Endothelial cell of umbilical vein (primary cell): Measurements from ENCODE around the gene PARD3B. TPM values are rescaled to one million over a fixed set of nuclear protein-coding genes. Genes with fewer than 3 reads are reported as not detected.

Experiments used
- BruUV-seq: library from RNA; stranded (reverse); fragments of 400-500 nt; replicated peaks from 2 replicates; lab custom pipeline; 2021; lab: Mats Ljungman, UMichigan
- CTCF ChIA-PET: fragments of 300-600, 350-600 bp; sonication (Branson Sonifier 250); formaldehyde crosslinking; loops from one replicate; lab custom pipeline; 2021; ENCODE audit warnings: antibody characterized with exemption, inconsistent platforms; lab: Charles Lee
- POLR2A ChIA-PET: fragments of 300-600, 350-600 bp; sonication (Branson Sonifier 250); formaldehyde crosslinking; loops from one replicate; lab custom pipeline; 2021; ENCODE audit warnings: antibody characterized with exemption, inconsistent platforms; lab: Charles Lee
- DNase-seq: peaks from one replicate; pipeline ENCODE4 v3.0.0-alpha.2; 2011; ENCODE audit warnings: low read depth, low spot score
- FAIRE-seq: peaks from 2 replicates; lab custom pipeline; 2011; peaks lifted over from hg19 to GRCh38; lab: Jason Lieb, UNC
- H2AFZ ChIP-seq: 2 replicates; pipeline ENCODE4 v1.6.0; 2012; ENCODE audit warnings: low read depth, low read length, control low read depth, inconsistent platforms
- H3K27ac ChIP-seq: 2 replicates; pipeline ENCODE4 v1.5.1; 2011; ENCODE audit warnings: low read depth, mild to moderate bottlenecking, control low read depth, low read length, moderate library complexity; ENCODE audit not compliant: insufficient read depth
- H3K27me3 ChIP-seq, 2 experiments: 2 replicates each; pipeline versions ENCODE4 v1.6.0 to v1.6.1; 2011; ENCODE audit warnings: low read length in 2 of 2, mixed read lengths in 1 of 2; ENCODE audit not compliant: control insufficient read depth in 2 of 2, insufficient read depth in 2 of 2
- H3K36me3 ChIP-seq, 2 experiments: 2 replicates in 1 of 2; 3 replicates in 1 of 2; pipeline ENCODE4 v1.5.1; 2011; ENCODE audit warnings: low read length in 2 of 2, mild to moderate bottlenecking in 1 of 2, moderate library complexity in 1 of 2; ENCODE audit not compliant: control insufficient read depth in 2 of 2, insufficient read depth in 2 of 2; ENCODE audit errors: extremely low read depth in 1 of 2
- H3K4me1 ChIP-seq: 3 replicates; pipeline ENCODE4 v1.5.1; 2011; ENCODE audit warnings: mild to moderate bottlenecking, low read length; ENCODE audit not compliant: control insufficient read depth, insufficient read depth; ENCODE audit errors: extremely low read depth
- H3K4me2 ChIP-seq: 2 replicates; pipeline ENCODE4 v1.6.1; 2011; ENCODE audit warnings: low read length, control low read depth, mixed read lengths; ENCODE audit not compliant: insufficient read depth
- H3K4me3 ChIP-seq, 3 experiments: fragments of 200-600 bp in 1 of 3; sonication (generic), shearing (Covaris generic) in 1 of 3; replicated peaks in 1 of 3; 2 replicates each; pipeline ENCODE4 v1.5.1; 2011 to 2016; ENCODE audit warnings: control low read depth in 3 of 3, low read length in 3 of 3, mild to moderate bottlenecking in 2 of 3, inconsistent platforms in 1 of 3, low read depth in 1 of 3, moderate library complexity in 1 of 3; ENCODE audit not compliant: insufficient read depth in 1 of 3
- H3K79me2 ChIP-seq: 2 replicates; pipeline ENCODE4 v1.6.0; 2012; ENCODE audit warnings: low read length, inconsistent platforms; ENCODE audit not compliant: control insufficient read depth, insufficient read depth
- H3K9ac ChIP-seq: replicated peaks from 2 replicates; pipeline ENCODE3; 2011; ENCODE audit warnings: low read length, control low read depth; ENCODE audit not compliant: insufficient read depth; ENCODE audit errors: extremely low read depth
- H3K9me1 ChIP-seq: replicated peaks from 3 replicates; pipeline ENCODE4 v1.6.0; 2011; ENCODE audit warnings: mild to moderate bottlenecking, low read length; ENCODE audit not compliant: control insufficient read depth, insufficient read depth; ENCODE audit errors: extremely low read depth
- H3K9me3 ChIP-seq: replicated peaks from 2 replicates; pipeline ENCODE4 v1.5.1; 2012; ENCODE audit warnings: low read length, inconsistent platforms; ENCODE audit not compliant: control insufficient read depth, insufficient read depth
- H4K20me1 ChIP-seq: replicated peaks from 2 replicates; pipeline ENCODE3; 2011; ENCODE audit warnings: mild to moderate bottlenecking, low read length; ENCODE audit not compliant: control insufficient read depth, insufficient read depth; ENCODE audit errors: extremely low read depth
- CTCF ChIP-seq, 2 donors: IDR thresholded peaks; 1 replicate in 1 of 2; 2 replicates in 1 of 2; pipeline ENCODE4 v1.5.1; 2011; ENCODE audit warnings: low read length in 2 of 2, mild to moderate bottlenecking in 2 of 2, moderate library complexity in 2 of 2, control low read depth in 1 of 2, inconsistent platforms in 1 of 2, low read depth in 1 of 2; ENCODE audit not compliant: insufficient read depth in 1 of 2; ENCODE audit errors: extremely low read depth in 1 of 2
- EZH2 ChIP-seq: IDR thresholded peaks from 2 replicates; pipeline ENCODE4 v1.6.1; 2012; ENCODE audit warnings: borderline replicate concordance, low read depth, mild to moderate bottlenecking, moderate library complexity, low read length, inconsistent platforms; ENCODE audit not compliant: severe bottlenecking
- FOS ChIP-seq: IDR thresholded peaks from 2 replicates; pipeline ENCODE4 v1.6.1; 2011; ENCODE audit warnings: mild to moderate bottlenecking, low read length, moderate library complexity, borderline replicate concordance; ENCODE audit not compliant: insufficient read depth
- GATA2 ChIP-seq: IDR thresholded peaks from 2 replicates; pipeline ENCODE4 v1.7.0; 2011; ENCODE audit warnings: low read depth, mild to moderate bottlenecking, moderate library complexity, mixed read lengths, low read length; ENCODE audit not compliant: insufficient read length, insufficient read depth
- JUN ChIP-seq: IDR thresholded peaks from 2 replicates; pipeline ENCODE4 v1.6.1; 2011; ENCODE audit warnings: borderline replicate concordance, low read depth; ENCODE audit not compliant: insufficient read length, insufficient read depth
- MAX ChIP-seq: IDR thresholded peaks from 2 replicates; pipeline ENCODE4 v1.6.1; 2011; ENCODE audit not compliant: insufficient read depth, insufficient read length
- MYC ChIP-seq: IDR thresholded peaks from one replicate; pipeline ENCODE4 v1.6.1; 2011; ENCODE audit warnings: mild to moderate bottlenecking, low read depth, low read length
- POLR2A ChIP-seq: IDR thresholded peaks from 2 replicates; pipeline ENCODE4 v1.6.1; 2012; ENCODE audit warnings: low read depth, mild to moderate bottlenecking, control low read depth, low read length
- POLR2AphosphoS5 ChIP-seq: IDR thresholded peaks from 2 replicates; pipeline ENCODE4 v1.6.1; 2012; ENCODE audit warnings: low read depth, mild to moderate bottlenecking, control low read depth, low read length, moderate library complexity; ENCODE audit not compliant: insufficient read depth
- dilution Hi-C: fragments of 300-500 bp; cut with MboI; formaldehyde crosslinking; loops from one replicate; pipeline ENCODE4 v1.15.0; 2019; ENCODE audit warnings: low sequenced_read_pairs; ENCODE audit not compliant: extremely low pct_ligation_motif_present
- intact Hi-C: fragments of 100-400 bp; cut with micrococcal nuclease; formaldehyde crosslinking; loops from one replicate; pipeline ENCODE4 v1.10.0; 2022
- polyA plus RNA-seq, 4 experiments: library from polyadenylated mRNA; depleted of rRNA in 3 of 4; stranded (reverse) in 3 of 4; unstranded in 1 of 4; fragments of >200 nt; gene quantifications; 2 replicates each; pipeline versions ENCODE4 v1.2.1 to v1.2.3, GENCODE V29; 2011 to 2012; ENCODE audit warnings: missing spikeins in 1 of 4
- total RNA-seq: library from RNA; stranded (reverse); gene quantifications from 2 replicates; pipeline ENCODE4 v1.2.3, GENCODE V29; 2021

Gene PARD3B
- total and polyA plus RNA-seq, 2 donors (not counting 3 experiments of a cell fraction or from before 2014, with no cell fraction given): 2.2 to 30.9 TPM

GRCh38 chr2:205161156-205161839 is 616.0 kb downstream of the PARD3B start:
- dilution Hi-C loops: no loop called here
- ChIA-PET CTCF (interaction anchor here (1.0 kb wide), 1 partner anchor 13 kb away, joined by 4 read pairs; no protein-coding TSS in a partner anchor), POLR2A (no interaction called here)
- Histone ChIP-seq H2AFZ (no peak overlapping the region), H4K20me1 (no peaks in the 10 kb centered on the region), H3K27me3 (no peaks in the 10 kb centered on the region), H3K9me1 (no peaks in the 10 kb centered on the region), H3K27ac (no peak overlapping the region), H3K9me3 (no peaks in the 10 kb centered on the region), H3K4me1 (no peaks in the 10 kb centered on the region), H3K79me2 (no peaks in the 10 kb centered on the region), H3K4me2 (no peak overlapping the region), H3K4me3 (no peak overlapping the region), H3K9ac (no peak overlapping the region), H3K36me3 (no peaks in the 10 kb centered on the region)
- FAIRE-seq: no peak
- no TSS peak for BruUV-seq
- no peak for TF ChIP-seq POLR2A
- TF ChIP-seq CTCF (IDR thresholded peaks at IDR 0.05; ENCODE audit: extremely low read depth in 1 of 2, insufficient read depth in 1 of 2, low read depth in 1 of 2, low read length in 2 of 2): no peak
- TF ChIP-seq MYC: no peak
- no peak for TF ChIP-seq JUN
- TF ChIP-seq EZH2: no peak
- no peak for TF ChIP-seq MAX
- TF ChIP-seq FOS: no peak
- no peak for TF ChIP-seq POLR2AphosphoS5
- no peak for TF ChIP-seq GATA2
- DNase-seq: no peak
- intact Hi-C loops: no loop called here
